Breast epithelium (tissue), 3 donors: Measurements from ENCODE around the gene PTPRN2.
"Not testable (repeated sequence)": the region's sequence is repeated elsewhere in the genome, so short reads cannot be mapped to it uniquely, and the experiment has no call there.

Experiments used
- CTCF ChIP-seq, 3 donors: fragments of 450-650 bp; IDR thresholded peaks; one replicate each; pipeline ENCODE4 v1.5.1; 2016 to 2017; ENCODE audit warnings: antibody characterized with exemption in 3 of 3, mild to moderate bottlenecking in 3 of 3, moderate library complexity in 3 of 3
- POLR2A ChIP-seq: fragments of 450-650 bp; IDR thresholded peaks from one replicate; pipeline ENCODE4 v1.6.1; 2016; ENCODE audit warnings: antibody characterized with exemption, mild to moderate bottlenecking, moderate library complexity
- POLR2AphosphoS5 ChIP-seq, 3 donors: sonication (generic); formaldehyde crosslinking; IDR thresholded peaks; one replicate each; pipeline ENCODE4 v1.6.1; 2017; ENCODE audit warnings: antibody characterized with exemption in 3 of 3

DNA sequence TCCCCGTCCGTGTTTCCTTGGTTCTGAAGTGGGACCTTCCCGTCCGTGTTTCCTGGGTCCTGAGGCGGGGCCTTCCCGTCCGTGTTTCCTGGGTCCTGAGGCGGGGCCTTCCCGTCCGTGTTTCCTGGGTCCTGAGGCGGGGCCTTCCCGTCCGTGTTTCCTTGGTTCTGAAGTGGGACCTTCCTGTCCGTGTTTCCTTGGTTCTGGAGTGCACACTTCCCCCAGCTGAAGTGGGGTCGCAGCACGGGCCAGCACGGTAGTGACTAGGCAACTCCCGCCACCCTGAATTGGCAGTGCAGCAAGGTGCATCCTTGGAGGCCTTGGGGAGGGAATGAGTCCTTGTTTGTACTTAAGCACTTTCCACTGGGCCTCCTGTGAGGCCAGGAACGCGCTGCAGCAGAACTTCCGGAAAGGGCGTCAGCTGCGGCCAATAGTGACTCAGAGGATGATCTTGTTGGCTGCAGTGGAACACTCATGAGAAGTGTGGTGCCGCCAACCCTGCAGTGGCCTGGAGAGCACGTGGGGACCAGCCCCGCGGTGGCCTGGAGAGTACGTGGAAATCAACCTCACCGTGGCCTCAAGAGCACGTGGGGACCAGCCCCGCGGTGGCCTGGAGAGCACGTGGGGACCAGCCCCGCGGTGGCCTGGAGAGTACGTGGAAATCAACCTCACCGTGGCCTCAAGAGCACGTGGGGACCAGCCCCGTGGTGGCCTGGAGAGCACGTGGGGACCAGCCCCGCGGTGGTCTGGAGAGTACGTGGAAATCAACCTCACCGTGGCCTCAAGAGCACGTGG lies 685.6 kb downstream of the PTPRN2 start:
- not testable (repeated sequence) for TF ChIP-seq CTCF (IDR thresholded peaks at IDR 0.05); POLR2A; POLR2AphosphoS5 (IDR thresholded peaks at IDR 0.05)
